Measurements from ENCODE around the gene ABCA6. TPM values are rescaled to one million over a fixed set of nuclear protein-coding genes. Genes with fewer than 3 reads are reported as not detected.

The ABCA6 gene
- total RNA-seq, 2 experiments from 2014 or later: not detected

- CTCF ChIA-PET: no interaction called here
- POLR2A ChIA-PET: no interaction called here
- H3K27me3 Mint-ChIP-seq: no peaks in the 10 kb centered on the region
- no peak for DNase-seq
- H3K9me3 Mint-ChIP-seq (ENCODE audit: low read depth): no peaks in the 10 kb centered on the region
- no peaks in the 10 kb centered on the region for H3K36me3 Mint-ChIP-seq (ENCODE audit: low read depth)
- no peak overlapping the region for H3K4me3 Mint-ChIP-seq
- intact Hi-C loops (cut with DNase I, micrococcal nuclease): no loop called here
- no peak overlapping the region for H3K27ac Mint-ChIP-seq
- H3K4me1 Mint-ChIP-seq: no peaks in the 10 kb centered on the region
- ATAC-seq: no peak
Measured at GRCh38 chr17:69123626-69124025, 18.1 kb downstream of the ABCA6 start.

DNA sequence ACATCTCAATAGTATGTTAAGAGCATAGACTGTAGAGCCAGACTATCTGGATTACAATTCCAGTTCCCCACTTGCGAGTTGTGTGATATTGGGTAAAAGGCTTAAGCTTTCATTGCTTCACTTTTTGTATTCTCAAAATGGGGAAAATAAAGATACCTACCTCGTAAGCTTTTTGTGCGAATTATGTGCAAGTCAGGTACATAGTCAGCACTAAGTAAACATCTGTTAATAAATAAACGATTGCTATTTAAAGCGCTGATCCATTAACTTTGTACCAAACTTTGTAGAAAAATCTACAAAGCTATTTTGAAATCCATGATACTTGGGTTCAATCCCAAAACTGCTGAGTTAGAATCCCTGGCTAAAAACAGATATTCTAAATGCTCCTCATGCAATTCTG, 19.6 kb downstream of the ABCA6 start:
- no peak for ATAC-seq
- no peaks in the 10 kb centered on the region for H3K9me3 Mint-ChIP-seq (ENCODE audit: low read depth)
- ChIA-PET POLR2A (interaction anchor here (0.6 kb wide), 1 partner anchor 30 kb away, joined by 3 read pairs; no protein-coding TSS in a partner anchor), CTCF (interaction anchor here (0.6 to 1.3 kb wide), 2 partner anchors 11 to 425 kb away, joined by 3 read pairs; no protein-coding TSS in a partner anchor)
- no peak overlapping the region for H3K27ac Mint-ChIP-seq
- H3K4me1 Mint-ChIP-seq: no peaks in the 10 kb centered on the region
- intact Hi-C loops (cut with DNase I, micrococcal nuclease): no loop called here
- H3K4me3 Mint-ChIP-seq: no peak overlapping the region
- no peaks in the 10 kb centered on the region for H3K36me3 Mint-ChIP-seq (ENCODE audit: low read depth)
- no peak for DNase-seq
- no peaks in the 10 kb centered on the region for H3K27me3 Mint-ChIP-seq

- CTCF ChIA-PET: no interaction called here
- POLR2A ChIA-PET: no interaction called here
- intact Hi-C loops (cut with DNase I, micrococcal nuclease): no loop called here
- H3K36me3 Mint-ChIP-seq (ENCODE audit: low read depth): no peaks in the 10 kb centered on the region
- H3K27ac Mint-ChIP-seq: no peak overlapping the region
- no peaks in the 10 kb centered on the region for H3K4me1 Mint-ChIP-seq
- DNase-seq: no peak
- H3K4me3 Mint-ChIP-seq: no peak overlapping the region
- H3K27me3 Mint-ChIP-seq: no peaks in the 10 kb centered on the region
- H3K9me3 Mint-ChIP-seq (ENCODE audit: low read depth): no peaks in the 10 kb centered on the region
- no peak for ATAC-seq
Measured at GRCh38 chr17:69117855-69118784, 23.6 kb downstream of the ABCA6 start.

- CTCF ChIA-PET: no interaction called here
- H3K4me1 Mint-ChIP-seq: no peaks in the 10 kb centered on the region
Measured at GRCh38 chr17:69111794-69112193, 29.9 kb downstream of the ABCA6 start.

DNA sequence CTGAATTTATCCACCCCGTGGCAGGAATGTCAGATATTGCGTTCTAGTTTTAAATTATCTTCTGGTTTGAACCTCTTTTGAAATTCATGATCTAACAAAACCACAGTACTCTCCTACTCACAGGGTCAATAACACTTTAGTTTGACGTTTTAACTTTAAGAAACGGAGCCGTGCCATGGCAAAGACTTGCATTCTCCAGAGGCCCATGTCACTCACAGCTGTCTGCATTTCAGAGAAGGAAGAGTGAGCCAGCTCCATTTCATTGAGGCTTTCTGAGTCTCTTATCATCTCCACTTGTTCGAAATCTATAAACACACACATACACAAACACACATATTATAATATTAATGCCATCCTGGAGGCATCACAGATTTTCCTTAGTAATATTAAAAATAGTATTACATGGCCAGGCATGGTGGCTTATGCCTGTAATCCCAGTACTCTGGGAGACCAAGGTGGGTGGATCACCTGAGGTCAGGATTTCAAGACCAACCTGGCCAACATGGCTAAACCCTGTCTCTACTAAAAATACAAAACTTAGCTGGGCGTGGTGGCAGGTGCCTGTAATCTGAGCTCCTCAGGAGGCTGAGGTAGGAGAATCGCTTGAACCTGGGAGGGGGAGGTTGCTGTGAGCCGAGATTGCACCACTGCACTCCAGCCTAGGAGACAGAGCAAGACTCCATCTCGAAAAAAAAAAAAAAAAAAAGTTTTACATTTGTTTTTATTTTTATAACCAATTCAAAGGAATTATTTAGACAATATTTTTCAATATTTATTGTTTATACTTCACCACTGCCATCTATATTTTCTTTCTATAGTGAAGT, 35.6 kb downstream of the ABCA6 start:
- POLR2A ChIA-PET: no interaction called here
- intact Hi-C loops (cut with DNase I, micrococcal nuclease): no loop called here

More at GRCh38 chr17:69111794-69112193, 29.9 kb downstream of the ABCA6 start:
- Mint-ChIP-seq H3K36me3 (ENCODE audit: low read depth) (no peaks in the 10 kb centered on the region), H3K27ac (no peak overlapping the region), H3K9me3 (ENCODE audit: low read depth) (no peaks in the 10 kb centered on the region), H3K27me3 (no peaks in the 10 kb centered on the region), H3K4me3 (no peak overlapping the region)
- ATAC-seq (no peak), DNase-seq (no peak)
- POLR2A ChIA-PET: no interaction called here
- intact Hi-C loops (cut with DNase I, micrococcal nuclease): no loop called here

DNA sequence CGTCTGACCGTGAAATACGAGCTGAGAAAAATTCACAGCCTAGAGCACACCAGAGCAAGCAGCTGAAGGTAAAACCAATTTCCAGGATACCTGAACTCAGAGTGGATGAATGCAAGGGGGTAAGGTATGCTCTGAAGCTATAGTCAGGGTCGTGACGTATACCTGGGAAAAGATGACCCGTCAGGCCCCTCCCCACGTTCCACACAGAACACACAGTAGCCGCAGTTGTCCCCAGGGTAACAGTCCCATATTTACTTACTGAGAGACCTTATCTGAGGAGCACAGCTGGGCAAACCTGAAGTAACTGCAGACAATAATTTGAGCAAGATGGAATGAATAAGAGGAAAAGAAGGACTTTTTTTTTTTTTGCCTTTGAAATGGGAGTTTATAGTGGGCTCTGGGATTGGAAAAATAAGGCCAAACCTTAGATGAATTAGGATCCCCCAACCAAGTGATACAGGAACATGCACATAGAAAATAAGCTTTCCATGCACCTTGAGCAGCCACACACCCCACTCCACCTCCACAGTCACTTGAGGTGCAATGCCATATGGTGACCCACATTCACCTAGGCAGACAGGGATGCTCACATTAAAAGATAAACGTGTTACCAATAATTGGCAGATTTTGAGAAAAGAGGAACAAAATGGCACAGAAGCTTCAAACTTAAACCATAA, 38.0 kb downstream of the ABCA6 start:
- no peaks in the 10 kb centered on the region for H3K9me3 Mint-ChIP-seq (ENCODE audit: low read depth)
- no peaks in the 10 kb centered on the region for H3K4me1 Mint-ChIP-seq
- ChIA-PET CTCF (interaction anchor here (0.6 to 1.4 kb wide), 2 partner anchors 12 to 792 kb away, joined by 3 to 5 read pairs; no protein-coding TSS in a partner anchor), POLR2A (no interaction called here)
- H3K27me3 Mint-ChIP-seq: no peaks in the 10 kb centered on the region
- no peak overlapping the region for H3K4me3 Mint-ChIP-seq
- DNase-seq (no peak), ATAC-seq (no peak)
- H3K27ac Mint-ChIP-seq: no peak overlapping the region
- no peaks in the 10 kb centered on the region for H3K36me3 Mint-ChIP-seq (ENCODE audit: low read depth)
- intact Hi-C loops (cut with DNase I, micrococcal nuclease): no loop called here

More for the DNA sequence above, 35.6 kb downstream of the ABCA6 start:
- H3K27me3 Mint-ChIP-seq: no peaks in the 10 kb centered on the region
- H3K4me1 Mint-ChIP-seq: no peaks in the 10 kb centered on the region
- no peaks in the 10 kb centered on the region for H3K36me3 Mint-ChIP-seq (ENCODE audit: low read depth)
- DNase-seq (no peak), ATAC-seq (no peak)
- no peaks in the 10 kb centered on the region for H3K9me3 Mint-ChIP-seq (ENCODE audit: low read depth)
- H3K4me3 Mint-ChIP-seq: no peak overlapping the region
- no peak overlapping the region for H3K27ac Mint-ChIP-seq
- CTCF ChIA-PET: no interaction called here

DNA sequence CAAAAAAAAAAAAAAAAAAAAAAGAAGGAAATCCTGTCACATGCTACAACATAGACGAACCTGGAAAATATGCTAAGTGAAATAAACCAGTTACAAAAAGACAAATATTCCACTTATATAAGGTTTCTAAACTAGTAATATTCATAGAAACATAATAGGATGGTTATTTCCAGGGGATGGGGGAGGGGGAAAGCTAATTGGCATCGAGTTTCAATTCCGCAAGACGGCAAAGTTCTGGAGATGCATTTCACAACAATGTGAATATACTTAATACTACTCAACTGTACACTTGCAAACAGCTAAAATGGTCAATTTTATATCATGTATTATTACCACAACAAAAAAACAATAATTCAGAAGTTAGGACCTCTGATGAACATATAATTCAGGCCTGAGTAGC, 43.1 kb downstream of the ABCA6 start:
- Mint-ChIP-seq H3K4me1 (no peaks in the 10 kb centered on the region), H3K27ac (no peak overlapping the region), H3K9me3 (ENCODE audit: low read depth) (no peaks in the 10 kb centered on the region), H3K4me3 (no peak overlapping the region), H3K27me3 (no peaks in the 10 kb centered on the region), H3K36me3 (ENCODE audit: low read depth) (no peaks in the 10 kb centered on the region)
- DNase-seq (no peak), ATAC-seq (no peak)
- ChIA-PET POLR2A (interaction anchor here (0.6 kb wide), 1 partner anchor 363 kb away, joined by 3 read pairs; no protein-coding TSS in a partner anchor), CTCF (no interaction called here)
- intact Hi-C loops (cut with DNase I, micrococcal nuclease): no loop called here

GRCh38 chr17:69096541-69096940, 45.2 kb downstream of the ABCA6 start:
- H3K9me3 Mint-ChIP-seq (ENCODE audit: low read depth): no peaks in the 10 kb centered on the region
- H3K4me3 Mint-ChIP-seq: no peak overlapping the region
- peaks cover 4% of the 10 kb centered on the region for H3K27me3 Mint-ChIP-seq
- ATAC-seq: no peak
- H3K4me1 Mint-ChIP-seq: peaks cover 4% of the 10 kb centered on the region
- ChIA-PET CTCF (interaction anchor here (0.9 to 1.0 kb wide), 2 partner anchors 11 to 15 kb away, joined by 3 read pairs; no protein-coding TSS in a partner anchor), POLR2A (no interaction called here)
- DNase-seq: no peak
- no peak overlapping the region for H3K27ac Mint-ChIP-seq
- no peaks in the 10 kb centered on the region for H3K36me3 Mint-ChIP-seq (ENCODE audit: low read depth)
- intact Hi-C loops (cut with DNase I, micrococcal nuclease): no loop called here

GRCh38 chr17:69093995-69094394, 47.7 kb downstream of the ABCA6 start:
- Mint-ChIP-seq H3K4me3 (no peak overlapping the region), H3K27me3 (peaks cover 4% of the 10 kb centered on the region), H3K36me3 (ENCODE audit: low read depth) (no peaks in the 10 kb centered on the region), H3K27ac (no peak overlapping the region), H3K9me3 (ENCODE audit: low read depth) (no peaks in the 10 kb centered on the region), H3K4me1 (peaks cover 4% of the 10 kb centered on the region)
- CTCF ChIA-PET: no interaction called here
- no peak for DNase-seq
- POLR2A ChIA-PET: no interaction called here
- ATAC-seq: no peak
- intact Hi-C loops (cut with DNase I, micrococcal nuclease): no loop called here

GRCh38 chr17:69093279-69093789, 48.4 kb downstream of the ABCA6 start:
- no peak overlapping the region for H3K27ac Mint-ChIP-seq
- intact Hi-C loops (cut with DNase I, micrococcal nuclease): no loop called here
- ChIA-PET POLR2A (no interaction called here), CTCF (no interaction called here)
- peaks cover 4% of the 10 kb centered on the region for H3K27me3 Mint-ChIP-seq
- H3K36me3 Mint-ChIP-seq (ENCODE audit: low read depth): no peaks in the 10 kb centered on the region
- no peak overlapping the region for H3K4me3 Mint-ChIP-seq
- no peaks in the 10 kb centered on the region for H3K9me3 Mint-ChIP-seq (ENCODE audit: low read depth)
- ATAC-seq (no peak), DNase-seq (no peak)
- peaks cover 4% of the 10 kb centered on the region for H3K4me1 Mint-ChIP-seq

DNA sequence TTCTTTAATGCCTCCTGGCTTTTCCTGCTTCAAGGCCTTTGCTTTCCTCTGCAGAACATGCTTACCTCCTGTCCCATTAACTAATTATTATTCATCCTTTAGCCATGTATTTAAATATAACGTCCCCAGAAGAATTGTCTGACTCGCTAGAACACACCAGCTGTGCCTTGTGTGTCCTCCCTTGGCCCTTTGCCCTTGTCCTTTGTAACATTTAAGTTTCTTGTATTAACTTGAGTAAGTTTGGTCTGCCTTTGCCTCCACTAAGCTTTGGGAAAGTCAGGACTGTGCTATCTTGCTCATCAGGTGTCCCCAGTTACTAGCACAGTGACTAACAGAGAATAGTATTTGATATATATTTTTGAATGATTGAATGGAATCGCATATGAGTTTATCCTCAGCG, 51.3 kb downstream of the ABCA6 start:
- intact Hi-C loops (cut with DNase I, micrococcal nuclease): no loop called here
- POLR2A ChIA-PET: no interaction called here
- DNase-seq: no peak
- no peak for ATAC-seq
- H3K36me3 Mint-ChIP-seq (ENCODE audit: low read depth): no peaks in the 10 kb centered on the region
- no peak overlapping the region for H3K4me3 Mint-ChIP-seq
- H3K9me3 Mint-ChIP-seq (ENCODE audit: low read depth): no peaks in the 10 kb centered on the region
- peaks cover 4% of the 10 kb centered on the region for H3K27me3 Mint-ChIP-seq
- H3K27ac Mint-ChIP-seq: no peak overlapping the region
- peaks cover 4% of the 10 kb centered on the region for H3K4me1 Mint-ChIP-seq
- CTCF ChIA-PET: interaction anchor here (1.2 to 1.9 kb wide), 2 partner anchors 9 to 14 kb away, joined by 3 to 5 read pairs; no protein-coding TSS in a partner anchor
